GM10266 (cell line): Measurements from ENCODE around the gene ARID3A.
"Not testable (repeated sequence)": the region's sequence is repeated elsewhere in the genome, so short reads cannot be mapped to it uniquely, and the experiment has no call there.

ENCODE experiments used
- DNase-seq: peaks from one replicate; pipeline ENCODE4 v3.0.0; 2012; ENCODE audit errors: extremely low spot score
- CTCF ChIP-seq: IDR thresholded peaks from 2 replicates; pipeline ENCODE4 v1.5.1; 2012; ENCODE audit warnings: mild to moderate bottlenecking, low read depth; ENCODE audit not compliant: control insufficient read depth, insufficient read depth; ENCODE audit errors: missing control alignments

Gene ARID3A

DNA sequence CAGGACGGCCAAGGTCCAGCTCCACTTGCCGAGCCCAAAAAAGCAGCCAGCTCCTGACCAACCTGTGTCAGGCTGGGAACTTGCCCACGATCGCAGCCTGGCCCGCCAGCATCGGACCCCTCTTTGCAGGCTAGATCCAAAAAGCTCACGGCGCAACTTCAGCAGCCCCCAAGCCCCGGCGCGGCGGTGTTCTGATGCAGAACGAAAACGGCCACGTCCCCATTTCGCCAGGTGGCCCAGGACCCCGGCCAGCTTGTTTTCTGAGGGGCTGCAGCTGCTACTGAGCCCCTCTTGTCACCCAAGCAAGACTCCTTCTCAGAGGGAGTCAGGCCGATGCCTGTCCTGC, 93.8 kb downstream of the ARID3A start:
- no peak for TF ChIP-seq CTCF
- DNase-seq = no peak

DNA sequence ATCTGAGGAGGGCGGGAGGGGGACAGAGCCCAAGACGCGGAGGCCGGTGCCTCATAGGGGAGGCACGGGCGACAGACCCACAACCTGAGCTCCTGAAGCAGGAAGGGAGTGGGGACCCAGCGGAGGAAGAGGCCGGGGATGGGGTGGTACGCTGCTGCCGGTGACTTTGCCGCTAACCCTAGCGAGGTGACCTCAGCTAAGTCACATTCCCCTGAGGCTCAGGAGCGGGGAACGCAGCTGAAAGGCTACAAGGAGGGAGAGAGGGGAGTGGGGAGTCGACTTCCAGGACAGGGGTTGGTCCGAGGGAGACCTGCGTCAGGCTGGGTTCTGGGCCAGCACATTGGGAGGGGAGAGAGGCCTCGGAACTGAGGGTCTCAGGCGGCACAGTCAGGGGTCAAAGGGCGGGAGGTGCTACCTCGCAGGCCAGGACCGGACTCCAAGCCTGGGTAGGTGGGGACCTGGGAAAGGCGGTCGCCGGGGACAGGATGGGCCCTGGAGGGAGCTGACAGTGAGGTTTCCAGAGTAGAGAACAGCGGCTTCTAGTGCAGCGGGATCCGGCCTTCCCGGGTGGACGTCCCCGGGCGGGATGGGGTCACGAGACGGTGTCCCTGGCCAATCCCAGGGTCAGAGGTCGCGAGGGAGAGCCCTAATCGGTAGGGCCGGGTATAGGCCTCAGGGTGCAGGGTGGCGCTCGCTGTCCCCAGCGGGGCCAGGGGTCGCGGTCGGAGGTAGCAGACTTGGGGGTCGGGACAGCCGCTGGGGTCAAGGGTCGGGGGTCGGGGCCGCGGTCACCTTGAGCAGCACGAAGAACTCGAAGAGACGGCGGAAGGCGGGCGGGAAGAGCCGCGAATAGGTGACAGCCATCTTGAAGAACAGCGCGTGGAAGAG, 94.4 kb downstream of the ARID3A start:
- DNase-seq = no peak
- no peak for TF ChIP-seq CTCF

- peak; percentile 100 for DNase-seq
- TF ChIP-seq CTCF = no peak
Observed at GRCh38 chr19:1020868-1021425, 95.1 kb downstream of the ARID3A start, which contains the start of gene TMEM259. Gene TMEM259, minus strand, starts transcription at chr19:1021123. Its CDS starts 127 bp downstream, at chr19:1020996.

DNA sequence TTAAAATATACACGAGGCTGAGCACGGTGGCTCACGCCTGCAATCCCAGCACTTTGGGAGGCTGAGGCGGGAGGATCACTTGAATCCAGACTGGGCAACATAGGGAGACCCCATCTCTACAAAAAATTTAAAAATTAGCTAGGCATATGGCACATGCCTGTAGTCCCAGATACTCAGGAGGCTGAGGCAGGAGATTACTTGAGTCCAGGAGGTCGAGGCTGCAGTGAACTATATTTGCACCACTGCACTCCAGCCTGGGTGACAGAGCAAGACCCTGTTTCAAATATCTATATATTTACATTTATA, 98.0 kb downstream of the ARID3A start:
- not testable (repeated sequence) for DNase-seq

- DNase-seq = not testable (repeated sequence)
Observed at GRCh38 chr19:1025080-1025479, 99.2 kb downstream of the ARID3A start.
